Smooth muscle cell (in vitro differentiated cells): ENCODE data around the gene C20orf141. TPM values are rescaled to one million over a fixed set of nuclear protein-coding genes. Genes with fewer than 3 reads are reported as not detected.

ENCODE experiments used
- DNase-seq: peaks from one replicate; lab custom pipeline; 2025; ENCODE audit not compliant: unreplicated experiment; lab: John Stamatoyannopoulos, UW
- H2AFZ ChIP-seq: fragments of 200-600 bp; sonication (generic); 2 replicates; pipeline ENCODE4 v1.6.0; 2016; ENCODE audit warnings: antibody characterized with exemption, low read depth, mild to moderate bottlenecking
- H3F3A ChIP-seq: fragments of 200-600 bp; sonication (generic); 2 replicates; pipeline ENCODE4 v1.6.0; 2017; ENCODE audit warnings: antibody characterized with exemption, low read depth
- H3K27ac ChIP-seq: fragments of 200-600 bp; sonication (generic); 2 replicates; pipeline ENCODE4 v1.5.1; 2016; ENCODE audit warnings: low read depth, mild to moderate bottlenecking
- H3K27me3 ChIP-seq: fragments of 200-600 bp; sonication (generic); 2 replicates; pipeline ENCODE4 v1.6.1; 2016; ENCODE audit warnings: low read depth, mild to moderate bottlenecking
- H3K36me3 ChIP-seq: fragments of 200-600 bp; sonication (generic); 2 replicates; pipeline ENCODE4 v1.5.1; 2016; ENCODE audit warnings: low read depth
- H3K4me1 ChIP-seq: fragments of 200-600 bp; sonication (generic); 2 replicates; pipeline ENCODE4 v1.5.1; 2016; ENCODE audit warnings: low read depth
- H3K4me2 ChIP-seq: fragments of 200-600 bp; sonication (generic); 2 replicates; pipeline ENCODE4 v1.6.0; 2016; ENCODE audit warnings: mild to moderate bottlenecking
- H3K4me3 ChIP-seq: fragments of 200-600 bp; sonication (generic); 2 replicates; pipeline ENCODE4 v1.5.1; 2016; ENCODE audit warnings: mild to moderate bottlenecking
- H3K79me2 ChIP-seq: fragments of 200-600 bp; sonication (generic); 2 replicates; pipeline ENCODE4 v1.6.0; 2016; ENCODE audit warnings: low read depth, mild to moderate bottlenecking
- H3K9ac ChIP-seq: fragments of 200-600 bp; sonication (generic); 2 replicates; pipeline ENCODE4 v1.6.0; 2016; ENCODE audit warnings: low read depth
- H3K9me3 ChIP-seq: fragments of 200-600 bp; sonication (generic); replicated peaks from 2 replicates; pipeline ENCODE4 v1.5.1; 2016; ENCODE audit warnings: low read depth
- H4K20me1 ChIP-seq: fragments of 200-600 bp; sonication (generic); 2 replicates; pipeline ENCODE4 v1.6.0; 2016; ENCODE audit warnings: low read depth
- WGBS: methylation state at CpG from one replicate; pipeline ENCODE4 v1.1.7; 2016; ENCODE audit warnings: low lambda C conversion rate; 5-methylcytosine and 5-hydroxymethylcytosine counted together
- polyA plus RNA-seq: library from polyadenylated mRNA; unstranded; fragments of >200 nt; fragmentation: Nextera tagmentation; extraction: Ambion mirVana; gene quantifications from 2 replicates; pipeline ENCODE4 v1.2.1, GENCODE V29; 2016
- total RNA-seq: library from RNA; depleted of rRNA; stranded (reverse); fragments of >200 nt; gene quantifications from 2 replicates; pipeline ENCODE4 v1.2.3, GENCODE V29; 2014
- TF ChIP-seq, protein P1 (sequence below): fragments of 200-600 bp; sonication (generic); IDR thresholded peaks from 2 replicates; pipeline ENCODE4 v1.5.1; 2017; ENCODE audit warnings: borderline replicate concordance, mild to moderate bottlenecking, antibody characterized with exemption; ENCODE audit not compliant: insufficient read depth, poor library complexity, severe bottlenecking

Gene C20orf141
- total and polyA plus RNA-seq, 2 experiments from 2014 or later: not detected

DNA sequence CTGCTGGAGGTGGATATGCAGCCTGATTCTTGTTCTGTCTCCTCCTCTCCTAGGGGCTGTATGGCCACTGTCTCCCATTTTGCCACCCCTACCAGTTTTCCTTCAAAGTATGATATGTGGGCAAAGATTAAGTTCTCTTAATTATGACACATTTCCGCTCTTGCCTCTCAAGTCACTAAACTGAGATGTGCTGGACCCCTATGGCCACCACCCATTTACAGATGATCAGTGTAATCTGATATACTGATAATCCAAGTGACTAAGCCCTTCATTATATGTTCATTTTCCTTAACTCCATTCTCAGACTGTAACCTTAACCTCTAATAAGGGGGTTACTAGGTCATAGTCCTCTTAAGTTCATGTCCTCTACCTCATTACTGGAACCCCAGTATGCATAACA lies 711 bp upstream of the C20orf141 start:
- no peaks in the 10 kb centered on the region for H3K27me3 ChIP-seq
- H3K79me2 ChIP-seq: no peaks in the 10 kb centered on the region
- H3K9ac ChIP-seq: no peak overlapping the region
- no peaks in the 10 kb centered on the region for H3K36me3 ChIP-seq
- 90% methylated on average over 1 of the region's 1 CpG for WGBS
- no peak overlapping the region for H3K4me3 ChIP-seq
- no peak overlapping the region for H2AFZ ChIP-seq
- H4K20me1 ChIP-seq: no peaks in the 10 kb centered on the region
- peak overlapping the region; percentile 5 for H3K27ac ChIP-seq
- no peak for DNase-seq
- peaks cover 8% of the 10 kb centered on the region for H3F3A ChIP-seq
- no peaks in the 10 kb centered on the region for H3K9me3 ChIP-seq
- H3K4me2 ChIP-seq: peak overlapping the region; percentile 56
- H3K4me1 ChIP-seq: peaks cover 3% of the 10 kb centered on the region
- TF ChIP-seq, protein P1, sequence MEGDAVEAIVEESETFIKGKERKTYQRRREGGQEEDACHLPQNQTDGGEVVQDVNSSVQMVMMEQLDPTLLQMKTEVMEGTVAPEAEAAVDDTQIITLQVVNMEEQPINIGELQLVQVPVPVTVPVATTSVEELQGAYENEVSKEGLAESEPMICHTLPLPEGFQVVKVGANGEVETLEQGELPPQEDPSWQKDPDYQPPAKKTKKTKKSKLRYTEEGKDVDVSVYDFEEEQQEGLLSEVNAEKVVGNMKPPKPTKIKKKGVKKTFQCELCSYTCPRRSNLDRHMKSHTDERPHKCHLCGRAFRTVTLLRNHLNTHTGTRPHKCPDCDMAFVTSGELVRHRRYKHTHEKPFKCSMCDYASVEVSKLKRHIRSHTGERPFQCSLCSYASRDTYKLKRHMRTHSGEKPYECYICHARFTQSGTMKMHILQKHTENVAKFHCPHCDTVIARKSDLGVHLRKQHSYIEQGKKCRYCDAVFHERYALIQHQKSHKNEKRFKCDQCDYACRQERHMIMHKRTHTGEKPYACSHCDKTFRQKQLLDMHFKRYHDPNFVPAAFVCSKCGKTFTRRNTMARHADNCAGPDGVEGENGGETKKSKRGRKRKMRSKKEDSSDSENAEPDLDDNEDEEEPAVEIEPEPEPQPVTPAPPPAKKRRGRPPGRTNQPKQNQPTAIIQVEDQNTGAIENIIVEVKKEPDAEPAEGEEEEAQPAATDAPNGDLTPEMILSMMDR: no peak

DNA sequence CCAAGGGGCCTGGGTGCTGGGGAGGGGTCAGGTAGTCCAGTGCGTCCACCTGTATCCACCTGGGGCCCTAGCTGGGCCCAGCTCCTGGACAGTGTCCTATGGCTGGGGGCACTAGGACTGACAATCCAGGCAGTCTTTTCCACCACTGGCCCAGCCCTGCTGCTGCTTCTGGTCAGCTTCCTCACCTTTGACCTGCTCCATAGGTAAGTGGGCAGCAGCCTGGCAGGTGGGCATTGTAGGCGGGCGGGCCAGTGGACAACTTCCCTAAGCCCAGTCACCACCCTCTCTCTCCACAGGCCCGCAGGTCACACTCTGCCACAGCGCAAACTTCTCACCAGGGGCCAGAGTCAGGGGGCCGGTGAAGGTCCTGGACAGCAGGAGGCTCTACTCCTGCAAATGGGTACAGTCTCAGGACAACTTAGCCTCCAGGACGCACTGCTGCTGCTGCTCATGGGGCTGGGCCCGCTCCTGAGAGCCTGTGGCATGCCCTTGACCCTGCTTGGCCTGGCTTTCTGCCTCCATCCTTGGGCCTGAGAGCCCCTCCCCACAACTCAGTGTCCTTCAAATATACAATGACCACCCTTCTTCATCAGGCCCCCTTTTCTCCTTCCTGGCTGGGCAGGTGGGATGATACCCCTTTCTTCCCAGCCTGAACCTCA lies 584 bp downstream of the C20orf141 start:
- no peak overlapping the region for H3K9ac ChIP-seq
- H3K27me3 ChIP-seq: no peaks in the 10 kb centered on the region
- peak overlapping the region; percentile 7 for H3K4me2 ChIP-seq
- H3K27ac ChIP-seq: peak overlapping the region; percentile 5
- TF ChIP-seq, protein P1: no peak
- no peak for DNase-seq
- H3K79me2 ChIP-seq: no peaks in the 10 kb centered on the region
- no peak overlapping the region for H2AFZ ChIP-seq
- H3F3A ChIP-seq: peaks cover 10% of the 10 kb centered on the region
- H4K20me1 ChIP-seq: no peaks in the 10 kb centered on the region
- H3K36me3 ChIP-seq: no peaks in the 10 kb centered on the region
- no peak overlapping the region for H3K4me3 ChIP-seq
- H3K9me3 ChIP-seq: no peaks in the 10 kb centered on the region
- H3K4me1 ChIP-seq: peaks cover 5% of the 10 kb centered on the region
- 89% methylated on average over 8 of the region's 8 CpGs for WGBS

GRCh38 chr20:2816030-2816582 lies 1.3 kb downstream of the C20orf141 start, which contains the start of gene TMEM239:
TSS of gene TMEM239 (plus strand) at chr20:2816364. CDS start at chr20:2816555, 191 bp downstream.
- H3K4me1 ChIP-seq: peaks cover 9% of the 10 kb centered on the region
- no peaks in the 10 kb centered on the region for H3K9me3 ChIP-seq
- H3F3A ChIP-seq: peaks cover 12% of the 10 kb centered on the region
- H3K4me3 ChIP-seq: no peak within 1 kb of the TSS
- no peaks in the 10 kb centered on the region for H3K27me3 ChIP-seq
- H4K20me1 ChIP-seq: no peaks in the 10 kb centered on the region
- H3K79me2 ChIP-seq: no peaks in the 10 kb centered on the region
- peak within 1 kb of the TSS; percentile 7 for H3K4me2 ChIP-seq
- TF ChIP-seq, protein P1: no peak
- WGBS: 95% methylated on average over 6 of the region's 10 CpGs
- H3K27ac ChIP-seq: no peak within 1 kb of the TSS
- H2AFZ ChIP-seq: no peak within 1 kb of the TSS
- DNase-seq: no peak
- no peaks in the 10 kb centered on the region for H3K36me3 ChIP-seq
- no peak within 1 kb of the TSS for H3K9ac ChIP-seq
